Lung (tissue), 12 donors: Measurements from ENCODE around the gene PTPRD. TPM values are rescaled to one million over a fixed set of nuclear protein-coding genes. Genes with fewer than 3 reads are reported as not detected.
"Not testable (repeated sequence)": the region's sequence is repeated elsewhere in the genome, so short reads cannot be mapped to it uniquely, and the experiment has no call there.

Source experiments
- ATAC-seq: fragments of 200-7000 bp; cut with Tn5 transposase; one replicate; pipeline ENCODE4 v1.9.1; 2020; ENCODE audit warnings: moderate number of reproducible peaks; ENCODE audit not compliant: insufficient read depth, low FRiP score
- DNase-seq, 3 donors: peaks; one replicate each; pipeline ENCODE4 v3.0.0-alpha.2; 2013 to 2017
- H3K27ac ChIP-seq, 2 donors: one replicate each; pipeline ENCODE4 v1.5.1; 2013; ENCODE audit warnings: mild to moderate bottlenecking in 2 of 2, moderate library complexity in 2 of 2, control low read depth in 1 of 2, inconsistent platforms in 1 of 2, low read depth in 1 of 2, low read length in 1 of 2
- H3K27me3 ChIP-seq, 3 donors: one replicate each; pipeline ENCODE4 v1.5.1; 2013; ENCODE audit warnings: low read length in 2 of 3; ENCODE audit not compliant: control insufficient read depth in 3 of 3, insufficient read depth in 3 of 3
- H3K36me3 ChIP-seq, 4 donors: one replicate each; pipeline ENCODE4 v1.5.1; 2013; ENCODE audit warnings: low read length in 4 of 4, mild to moderate bottlenecking in 1 of 4, moderate library complexity in 1 of 4; ENCODE audit not compliant: control insufficient read depth in 4 of 4, insufficient read depth in 4 of 4
- H3K4me1 ChIP-seq, 5 donors: one replicate each; pipeline ENCODE4 v1.5.1; 2013; ENCODE audit warnings: low read length in 5 of 5, mild to moderate bottlenecking in 2 of 5, moderate library complexity in 1 of 5; ENCODE audit not compliant: control insufficient read depth in 5 of 5, insufficient read depth in 5 of 5
- H3K4me3 ChIP-seq: one replicate; pipeline ENCODE4 v1.5.1; 2013; ENCODE audit warnings: mild to moderate bottlenecking, control low read depth, moderate library complexity
- H3K9ac ChIP-seq, 2 donors: one replicate each; pipeline ENCODE4 v1.5.1; 2013; ENCODE audit warnings: low read length in 2 of 2, control low read depth in 1 of 2; ENCODE audit not compliant: insufficient read depth in 1 of 2
- H3K9me3 ChIP-seq, 4 donors: one replicate each; pipeline ENCODE4 v1.5.1; 2013; ENCODE audit warnings: low read length in 3 of 4, mild to moderate bottlenecking in 1 of 4, moderate library complexity in 1 of 4; ENCODE audit not compliant: control insufficient read depth in 4 of 4, insufficient read depth in 3 of 4
- CTCF ChIP-seq: IDR thresholded peaks from 2 replicates; pipeline ENCODE4 v1.5.1; 2012; ENCODE audit warnings: mild to moderate bottlenecking; ENCODE audit errors: control extremely low read depth, extremely low read depth
- WGBS, 2 donors: extraction: QIAGEN DNeasy Blood & Tissue Kit; methylation state at CpG; one replicate each; pipeline ENCODE4 v1.1.7; 2013; 5-methylcytosine and 5-hydroxymethylcytosine counted together
- polyA plus RNA-seq, 2 donors: library from polyadenylated mRNA; stranded (reverse); fragments of 200-250 nt; gene quantifications; one replicate each; pipeline ENCODE4 v1.2.1, GENCODE V29; 2013
- total RNA-seq, 2 donors: library from RNA; depleted of rRNA in 1 of 2; stranded (reverse); fragments of >200 nt in 1 of 2; gene quantifications; one replicate each; pipeline ENCODE4 v1.2.1, GENCODE V29; 2014 to 2021
- donor health status: control.
- donor health status: control.
- donor health status: Bipolar disorder and iron deficiency.
- donor health status: healthy.
- donor health status: DM: yes; HTN: yes; CAD: no.

Gene PTPRD
- total and polyA plus RNA-seq, 4 donors = 1.9 to 145 (median 13.7) TPM

DNA sequence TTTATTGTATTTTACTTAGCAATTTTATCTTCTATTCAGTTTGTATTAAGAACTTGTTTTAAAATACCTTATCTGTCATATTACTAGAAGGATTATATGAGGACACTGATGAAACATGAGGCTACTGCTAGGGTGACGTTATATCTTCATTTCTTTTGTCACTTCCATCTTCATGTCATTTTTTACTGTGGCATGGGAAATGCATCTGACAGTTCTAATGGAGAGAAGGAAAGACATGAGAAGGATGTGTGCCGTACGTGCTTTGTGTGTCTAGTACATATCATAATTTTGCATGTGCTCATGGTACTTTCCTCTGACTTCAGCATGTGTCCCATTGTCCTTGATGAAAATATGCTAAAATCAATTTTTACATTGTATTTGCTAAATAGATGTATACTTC lies 258.2 kb downstream of the PTPRD start:
- H3K27me3 ChIP-seq = no peaks in the 10 kb centered on the region
- no peak overlapping the region for H3K4me3 ChIP-seq
- no peak overlapping the region for H3K27ac ChIP-seq
- H3K4me1 ChIP-seq = no peaks in the 10 kb centered on the region
- DNase-seq (no peak), ATAC-seq (no peak)
- H3K9ac ChIP-seq = no peak overlapping the region
- H3K36me3 ChIP-seq = no peaks in the 10 kb centered on the region
- TF ChIP-seq CTCF = no peak
- 76 to 82% methylated on average over 3 of the region's 3 CpGs for WGBS, 2 donors
- H3K9me3 ChIP-seq = peaks cover 0 to 2% (median 0%) of the 10 kb centered on the region in 4 donors

DNA sequence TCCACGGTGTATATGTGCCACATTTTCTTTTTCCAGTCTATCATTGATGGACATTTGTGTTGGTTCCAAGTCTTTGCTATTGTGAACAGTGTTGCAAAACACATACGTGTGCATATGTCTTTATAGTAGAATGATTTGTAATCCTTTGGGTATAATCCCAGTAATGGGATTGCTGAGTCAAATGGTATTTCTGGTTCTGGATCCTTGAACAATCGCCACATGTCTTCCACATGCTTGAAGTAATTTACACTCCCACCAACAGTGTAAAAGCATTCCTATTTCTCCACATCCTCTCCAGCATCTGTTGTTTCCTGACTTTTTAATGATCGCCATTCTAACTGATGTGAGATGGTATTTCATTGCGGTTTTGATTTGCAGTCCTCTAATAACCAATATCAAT lies 267.2 kb downstream of the PTPRD start:
- not testable (repeated sequence) for H3K27me3 ChIP-seq, H3K9me3 ChIP-seq, H3K4me3 ChIP-seq, H3K36me3 ChIP-seq, H3K9ac ChIP-seq, H3K4me1 ChIP-seq, ATAC-seq, DNase-seq, H3K27ac ChIP-seq
- 67 to 73% methylated on average over 5 of the region's 5 CpGs for WGBS, 2 donors

GRCh38 chr9:10341057-10341456 lies 271.7 kb downstream of the PTPRD start:
- TF ChIP-seq CTCF = no peak
- H3K9ac ChIP-seq = no peak overlapping the region
- no peak overlapping the region for H3K4me3 ChIP-seq
- no peaks in the 10 kb centered on the region for H3K4me1 ChIP-seq
- H3K36me3 ChIP-seq = no peaks in the 10 kb centered on the region
- no peak for DNase-seq
- no peak for ATAC-seq
- no peaks in the 10 kb centered on the region for H3K27me3 ChIP-seq
- H3K9me3 ChIP-seq = no peaks in the 10 kb centered on the region
- H3K27ac ChIP-seq = no peak overlapping the region
- WGBS, 2 donors = 91 to 92% methylated on average over 2 of the region's 2 CpGs

DNA sequence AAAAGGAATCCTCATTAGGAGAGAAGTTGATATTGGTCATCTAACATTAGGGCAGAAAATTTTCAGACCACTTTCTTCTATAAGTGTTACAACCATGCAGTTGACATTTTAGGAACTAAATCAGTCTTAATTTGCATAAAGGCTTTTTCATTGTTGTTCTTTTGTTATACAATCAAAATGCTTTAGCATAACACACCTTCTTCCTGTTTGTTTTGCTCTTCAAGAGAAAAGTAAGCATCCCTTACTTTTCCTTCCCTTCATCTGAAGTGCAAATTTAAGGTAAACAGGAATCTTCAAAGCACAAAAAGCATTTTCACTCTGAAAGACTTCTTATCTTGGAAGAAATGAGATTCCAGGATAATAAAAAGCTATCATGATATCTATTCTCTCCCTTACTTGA lies 273.6 kb downstream of the PTPRD start:
- Histone ChIP-seq H3K27ac (no peak overlapping the region), H3K9me3 (no peaks in the 10 kb centered on the region), H3K9ac (no peak overlapping the region), H3K27me3 (no peaks in the 10 kb centered on the region), H3K4me3 (no peak overlapping the region), H3K36me3 (no peaks in the 10 kb centered on the region), H3K4me1 (no peaks in the 10 kb centered on the region)
- no peak for ATAC-seq
- no peak for DNase-seq
- TF ChIP-seq CTCF = no peak
